GM12878 (cell line): ENCODE data around the gene TCL1B. TPM values are rescaled to one million over a fixed set of nuclear protein-coding genes. Genes with fewer than 3 reads are reported as not detected.

Experiments
- ATAC-seq: fragments of 200-7000 bp; cut with Tn5 transposase; 3 replicates; pipeline ENCODE4 v1.9.1; 2020; ENCODE audit warnings: mild to moderate bottlenecking, moderate library complexity
- BruUV-seq: library from RNA; stranded (reverse); fragments of 400-500 nt; replicated peaks from 2 replicates; lab custom pipeline; 2021; lab: Mats Ljungman, UMichigan
- CTCF ChIA-PET: fragments of 300-600 bp; sonication (Branson Sonifier 250); formaldehyde crosslinking; extraction: SDS; loops from one replicate; lab custom pipeline; 2021; ENCODE audit warnings: inconsistent platforms; lab: Yijun Ruan, JAX
- POLR2A ChIA-PET: fragments of 350-600 bp; formaldehyde crosslinking; extraction: SDS; loops from one replicate; lab custom pipeline; 2021; ENCODE audit warnings: inconsistent platforms; lab: Charles Lee
- RAD21 ChIA-PET: fragments of 300-600 bp; sonication (Branson Sonifier 250); formaldehyde crosslinking; loops from one replicate; lab custom pipeline; 2023; ENCODE audit warnings: antibody characterized with exemption; ENCODE audit not compliant: unreplicated experiment; lab: Charles Lee
- SMC1A ChIA-PET: fragments of 300-600 bp; sonication (Branson Sonifier 250); formaldehyde crosslinking; loops from one replicate; lab custom pipeline; 2023; ENCODE audit not compliant: unreplicated experiment, uncharacterized antibody; lab: Charles Lee
- DNase-seq: peaks from one replicate; pipeline ENCODE4 v3.0.0-alpha.2; 2011; ENCODE audit warnings: low read depth, low spot score
- FAIRE-seq: peaks from 3 replicates; lab custom pipeline; 2011; peaks lifted over from hg19 to GRCh38; lab: Jason Lieb, UNC
- H2AFZ ChIP-seq: 2 replicates; pipeline ENCODE4 v1.6.0; 2011; ENCODE audit warnings: low read depth, low read length, control low read depth; ENCODE audit not compliant: control insufficient read depth
- H3K27ac ChIP-seq: 2 replicates; pipeline ENCODE4 v1.5.1; 2011; ENCODE audit warnings: control low read depth; ENCODE audit not compliant: control insufficient read depth, insufficient read depth
- H3K27me3 ChIP-seq, 2 experiments: replicated peaks in 1 of 2; 2 replicates each; pipeline versions ENCODE4 v1.6.0 to v1.6.1; 2011; ENCODE audit warnings: low read length in 1 of 2; ENCODE audit not compliant: control insufficient read depth in 2 of 2, insufficient read depth in 2 of 2
- H3K36me3 ChIP-seq, 2 experiments: 2 replicates each; pipeline ENCODE4 v1.5.1; 2011; ENCODE audit warnings: low read length in 1 of 2; ENCODE audit not compliant: control insufficient read depth in 2 of 2, insufficient read depth in 2 of 2
- H3K4me1 ChIP-seq: 2 replicates; pipeline ENCODE4 v1.6.1; 2011; ENCODE audit warnings: mild to moderate bottlenecking, low read length, moderate library complexity, mixed read lengths; ENCODE audit not compliant: control insufficient read depth, insufficient read depth
- H3K4me2 ChIP-seq: 2 replicates; pipeline ENCODE4 v1.6.0; 2011; ENCODE audit warnings: control low read depth; ENCODE audit not compliant: control insufficient read depth, insufficient read depth
- H3K4me3 ChIP-seq: fragments of 200-600 bp; sonication (generic); 2 replicates; pipeline ENCODE4 v1.5.1; 2016
- H3K79me2 ChIP-seq: 2 replicates; pipeline ENCODE4 v1.6.0; 2011; ENCODE audit warnings: low read length; ENCODE audit not compliant: control insufficient read depth, insufficient read depth
- H3K9ac ChIP-seq: 2 replicates; pipeline ENCODE4 v1.8.0; 2011; ENCODE audit warnings: low read length, control low read depth, mixed read lengths; ENCODE audit not compliant: control insufficient read depth, insufficient read depth
- H3K9me3 ChIP-seq: replicated peaks from 3 replicates; pipeline ENCODE4 v1.5.1; 2011; ENCODE audit warnings: mild to moderate bottlenecking, low read length; ENCODE audit not compliant: control insufficient read depth, insufficient read depth
- H4K20me1 ChIP-seq: 2 replicates; pipeline ENCODE4 v1.6.0; 2011; ENCODE audit not compliant: control insufficient read depth, insufficient read depth
- BMI1 ChIP-seq: fragments of 450-650 bp; IDR thresholded peaks from 2 replicates; pipeline ENCODE4 v1.6.1; 2016; ENCODE audit warnings: mild to moderate bottlenecking, moderate library complexity, borderline replicate concordance
- CHD4 ChIP-seq: fragments of 200-600 bp; sonication (generic); IDR thresholded peaks from 2 replicates; pipeline ENCODE4 v1.6.1; 2016; ENCODE audit warnings: mild to moderate bottlenecking
- MTA3 ChIP-seq: IDR thresholded peaks from 2 replicates; pipeline ENCODE4 v1.6.1; 2012; ENCODE audit warnings: low read length, inconsistent platforms, borderline replicate concordance
- SMC3 ChIP-seq: IDR thresholded peaks from 2 replicates; pipeline ENCODE4 v1.6.1; 2011; ENCODE audit warnings: low read length, improper control_type of control experiment, borderline replicate concordance
- SPI1 ChIP-seq: IDR thresholded peaks from 2 replicates; pipeline ENCODE4 v1.6.1; 2011; ENCODE audit warnings: low read depth, mild to moderate bottlenecking, low read length, moderate library complexity, borderline replicate concordance; ENCODE audit not compliant: insufficient read depth
- SRF ChIP-seq, 2 experiments: IDR thresholded peaks; 2 replicates each; pipeline ENCODE4 v1.6.1; 2011; ENCODE audit warnings: low read depth in 2 of 2, low read length in 2 of 2, mild to moderate bottlenecking in 1 of 2, moderate library complexity in 1 of 2
- ZBTB4 ChIP-seq: fragments of 450-650 bp; formaldehyde crosslinking; IDR thresholded peaks from 2 replicates; pipeline ENCODE4 v1.4.0; 2022; ENCODE audit warnings: mild to moderate bottlenecking, moderate library complexity
- ZNF207 ChIP-seq: fragments of 450-650 bp; IDR thresholded peaks from 2 replicates; pipeline ENCODE4 v1.6.1; 2014; ENCODE audit warnings: antibody characterized with exemption, mild to moderate bottlenecking, borderline replicate concordance
- WGBS: methylation state at CpG from one replicate; pipeline ENCODE4 v1.1.6; 2016; ENCODE audit warnings: low lambda C conversion rate; ENCODE audit not compliant: insufficient replicate concordance, insufficient coverage; ENCODE audit errors: missing lambda C conversion rate; 5-methylcytosine and 5-hydroxymethylcytosine counted together
- in situ Hi-C: fragments of 300-500 bp; cut with MboI; formaldehyde crosslinking; loops from 9 replicates; pipeline ENCODE4 v1.14.3; 2018; ENCODE audit warnings: mixed read lengths
- intact Hi-C: fragments of 100-400 bp; cut with micrococcal nuclease; formaldehyde crosslinking; loops from one replicate; pipeline ENCODE4 v1.14.2; 2022; ENCODE audit not compliant: unreplicated experiment
- polyA plus RNA-seq, 11 experiments: library from polyadenylated mRNA; depleted of rRNA in 4 of 11; unstranded in 6 of 11; stranded (reverse) in 5 of 11; fragments of >200 nt; fragmentation: Nextera tagmentation in 4 of 11; fragmentation: Illumina TruSeq in 1 of 11; extraction: Ambion mirVana in 4 of 11; extraction: Trizol in 1 of 11; gene quantifications; 1 replicate in 1 of 11; 2 replicates in 10 of 11; pipeline versions ENCODE4 v1.2.1 to v1.2.3, GENCODE V29; 2011 to 2016; ENCODE audit warnings: inconsistent platforms in 2 of 11, missing spikeins in 2 of 11, low read depth in 1 of 11
- total RNA-seq, 4 experiments: library from RNA; depleted of rRNA in 3 of 4; stranded (reverse); fragments of >200 nt in 3 of 4; fragmentation: Illumina TruSeq in 1 of 4; extraction: Trizol in 1 of 4; gene quantifications; 2 replicates each; pipeline versions ENCODE4 v1.2.1 to v1.2.3, GENCODE V29; 2013 to 2021

The TCL1B gene
- total and polyA plus RNA-seq, 10 of the 15 experiments (the other 5 are each of a cell fraction or from before 2014, with no cell fraction given): 0.10 to 0.18 (median 0.13) TPM; not detected in 6

GRCh38 chr14:95707327-95707726, 21.1 kb downstream of the TCL1B start:
- Histone ChIP-seq H3K4me2 (0 out of 2 replicates have a peak overlapping the region, but pooled peaks have one; percentile 18), H3K4me1 (peaks cover 16% of the 10 kb centered on the region), H3K79me2 (peaks cover 9% of the 10 kb centered on the region), H4K20me1 (no peaks in the 10 kb centered on the region), H3K9me3 (no peaks in the 10 kb centered on the region), H3K27ac (no peak overlapping the region), H3K4me3 (no peak overlapping the region), H3K9ac (no peak overlapping the region), H3K27me3 (no peaks in the 10 kb centered on the region), H3K36me3 (peaks cover 0 to 13% of the 10 kb centered on the region in 2 experiments; a peak in 2 of 4 replicates), H2AFZ (peak overlapping the region; percentile 23; the same call in 1 of the 2 replicates)
- in situ Hi-C loops: no loop called here
- SMC1A ChIA-PET: no interaction called here
- POLR2A ChIA-PET: no interaction called here
- no peak for FAIRE-seq
- 30% methylated on average over 5 of the region's 5 CpGs for WGBS
- intact Hi-C loops: no loop called here
- CTCF ChIA-PET: no interaction called here
- DNase-seq: no peak
- no TSS peak for BruUV-seq
- RAD21 ChIA-PET: no interaction called here
- TF ChIP-seq SMC3: no peak
- TF ChIP-seq ZNF207: no peak
- TF ChIP-seq SRF (IDR thresholded peaks at IDR 0.05; ENCODE audit: low read depth in 2 of 2, low read length in 2 of 2): no peak
- TF ChIP-seq CHD4: no peak
- no peak for TF ChIP-seq BMI1
- TF ChIP-seq ZBTB4: no peak
- no peak for TF ChIP-seq MTA3
- TF ChIP-seq SPI1: peak; percentile 65
- ATAC-seq: no peak
